Head of caudate nucleus (tissue), 42 donors: ENCODE results near the gene ATP6V0B.

Experiments
- DNase-seq, 42 donors: peaks; one replicate each; pipeline versions ENCODE4 v3.0.0 to v3.0.0-alpha.2; 2020 to 2021; ENCODE audit warnings: mixed read lengths in 7 of 42
- intact Hi-C: fragments of 100-400 bp; cut with DNase I; formaldehyde crosslinking; loops from one replicate; pipeline ENCODE4 v1.15.0; 2022

Gene ATP6V0B

DNA sequence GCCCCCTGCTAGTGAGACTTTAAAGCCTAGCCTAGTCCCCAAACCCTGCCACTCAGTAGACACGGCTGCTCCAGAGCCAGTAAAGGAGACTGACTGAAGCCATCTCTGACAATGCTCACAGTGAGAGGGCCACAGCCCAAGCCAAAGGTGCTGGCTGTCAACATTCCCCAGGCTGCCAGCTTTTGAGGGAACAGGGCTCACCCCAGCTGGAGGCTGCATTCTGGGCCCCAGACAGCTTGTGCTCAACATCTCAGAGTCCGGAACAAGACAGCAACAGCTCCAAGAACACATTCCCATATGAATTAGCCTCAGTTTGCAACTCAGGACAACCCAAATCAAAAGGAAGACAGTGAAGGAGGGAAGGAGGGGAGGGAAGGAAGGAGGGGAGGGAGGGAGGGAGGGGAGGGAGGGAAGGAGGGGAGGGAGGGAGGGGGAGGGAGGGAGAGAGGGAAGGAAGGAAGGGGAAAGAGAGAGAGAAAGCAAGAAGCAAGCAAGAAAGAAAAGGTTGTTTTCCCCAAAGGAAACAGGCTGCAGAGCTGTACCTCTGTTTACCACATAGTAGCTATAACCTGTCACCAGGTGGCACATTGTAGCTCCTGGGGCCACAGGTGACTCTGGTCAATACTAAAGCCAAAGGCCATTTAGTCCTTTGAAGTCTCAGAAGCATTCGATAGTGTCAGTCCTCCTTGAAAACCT lies 35.7 kb upstream of the ATP6V0B start:
- intact Hi-C loops: loop anchor here (10.0 kb wide), 2 partner anchors 96 to 414 kb away; partner anchors contain the start of gene SLC6A9
- peak in 7 of 42 donors; percentile 22 to 63 (median 48) for DNase-seq

- intact Hi-C loops: no loop called here
- no peak for DNase-seq
Measured at GRCh38 chr1:43942411-43942810, 32.3 kb upstream of the ATP6V0B start.

GRCh38 chr1:43944860-43945259 lies 29.9 kb upstream of the ATP6V0B start:
- DNase-seq: no peak
- intact Hi-C loops: no loop called here

DNA sequence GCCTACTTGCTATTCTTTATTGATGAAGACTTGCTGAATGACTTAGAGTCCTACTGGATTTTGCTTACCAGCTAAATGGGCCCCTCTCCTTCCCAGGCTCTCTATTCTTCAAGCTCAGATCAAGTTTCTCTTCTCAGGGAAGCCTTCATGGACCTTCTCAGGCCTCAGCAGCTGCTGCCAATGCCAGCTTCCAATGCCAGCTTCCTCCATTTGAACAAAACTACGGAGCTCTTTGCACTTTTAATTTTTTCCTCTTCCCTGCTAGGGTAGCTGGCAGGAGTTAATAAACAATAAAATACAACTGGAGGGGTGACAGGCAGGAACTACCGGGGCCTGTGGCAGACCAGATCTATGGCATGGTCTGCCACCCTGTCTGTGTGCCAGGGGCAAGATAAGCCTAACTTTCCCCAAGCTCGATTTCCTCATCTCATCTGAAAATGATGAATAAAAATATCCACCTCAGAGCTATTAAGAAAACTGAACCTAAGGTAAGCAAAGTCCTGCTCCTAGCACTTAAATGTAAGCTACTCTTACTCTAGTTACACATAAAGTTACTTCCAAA lies 29.0 kb upstream of the ATP6V0B start:
- intact Hi-C loops: loop anchor here (1.0 kb wide), 1 partner anchor 29 kb away; the partner anchor contains the start of gene ATP6V0B
- DNase-seq: peak in 2 of 42 donors; percentile 17 to 38

DNA sequence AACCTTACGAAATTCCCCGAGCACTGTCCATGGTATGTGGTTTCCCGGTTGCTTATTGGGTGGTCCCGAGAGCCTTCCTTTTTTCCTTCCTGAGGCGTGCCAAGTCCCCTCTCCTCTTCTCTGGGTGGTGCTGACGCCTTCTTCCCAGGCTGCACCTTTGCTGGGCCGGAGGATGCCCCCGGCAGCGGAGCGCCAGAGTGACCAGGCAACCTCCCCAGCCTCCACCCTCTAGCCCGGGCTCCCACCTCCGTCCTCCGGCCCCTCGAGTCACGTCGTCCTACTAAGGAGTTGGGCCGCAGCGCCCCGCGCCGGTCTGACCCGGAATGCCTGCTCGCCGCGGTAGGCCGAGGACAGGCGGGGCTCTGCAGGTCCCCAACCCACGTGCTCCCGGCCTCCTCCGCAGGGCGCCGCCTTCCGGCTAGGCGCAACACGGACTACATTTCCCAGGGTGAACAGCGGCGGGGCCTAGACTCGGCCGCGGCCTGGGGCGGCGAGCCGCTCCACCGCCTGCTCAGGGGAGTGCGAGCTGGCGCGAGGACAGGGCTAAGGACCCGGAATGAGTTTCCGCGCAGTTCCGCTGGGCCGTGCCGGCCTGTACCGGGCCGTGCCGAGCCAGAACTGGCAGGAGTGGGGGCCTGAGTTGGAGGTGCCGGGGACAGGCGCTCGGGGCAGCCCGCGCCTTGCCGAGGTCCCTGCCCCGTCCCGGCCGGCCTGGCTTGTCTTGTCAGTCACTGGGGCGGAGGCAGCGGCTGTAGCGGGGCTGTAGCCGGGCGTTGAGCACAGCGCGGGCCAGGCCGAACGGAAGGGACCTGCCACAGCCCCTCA lies 28.3 kb upstream of the ATP6V0B start, which contains the start of gene IPO13:
TSS of gene IPO13 (plus strand) at position 715 of the 825 bp plus-strand sequence. CDS start 651 bp downstream, outside the sequence.
- peak; percentile 93 to 99 (median 98) for DNase-seq
- intact Hi-C loops: loop anchor here (1.0 kb wide), 1 partner anchor 28 kb away; the partner anchor contains the start of gene ATP6V0B

- intact Hi-C loops: no loop called here
- DNase-seq: peak in 1 of 42 donors; percentile 40
Measured at GRCh38 chr1:43947061-43947873, 27.5 kb upstream of the ATP6V0B start.

DNA sequence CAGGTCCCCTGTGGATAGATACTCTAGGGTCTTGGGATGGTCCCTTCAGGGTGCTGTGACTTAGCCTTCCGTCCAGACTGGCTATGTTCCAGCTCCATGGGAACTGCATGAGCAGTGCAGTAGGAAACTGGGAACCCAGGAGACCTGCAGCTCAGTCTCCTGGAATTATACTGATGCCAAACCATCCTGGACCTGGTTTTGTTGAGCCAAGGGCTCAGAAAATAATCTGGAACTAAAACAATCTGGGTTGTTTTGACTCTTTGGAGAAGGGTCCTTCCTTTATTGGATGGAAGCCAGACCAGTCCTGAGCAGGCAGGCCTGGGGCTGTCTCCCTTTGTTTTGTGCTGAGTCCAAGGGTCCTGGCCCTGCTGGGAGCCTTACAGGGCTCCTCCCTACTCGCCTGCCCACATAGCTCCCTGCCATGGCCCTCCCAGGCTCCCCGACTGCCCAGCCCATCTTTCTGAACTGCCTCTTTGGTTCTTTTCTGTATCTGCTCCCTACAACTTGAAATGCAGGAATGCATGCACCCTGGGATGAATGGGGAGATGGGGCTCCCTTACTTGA lies 26.8 kb upstream of the ATP6V0B start:
- peak in 3 of 42 donors; percentile 39 to 62 (median 42) for DNase-seq
- intact Hi-C loops: no loop called here

DNA sequence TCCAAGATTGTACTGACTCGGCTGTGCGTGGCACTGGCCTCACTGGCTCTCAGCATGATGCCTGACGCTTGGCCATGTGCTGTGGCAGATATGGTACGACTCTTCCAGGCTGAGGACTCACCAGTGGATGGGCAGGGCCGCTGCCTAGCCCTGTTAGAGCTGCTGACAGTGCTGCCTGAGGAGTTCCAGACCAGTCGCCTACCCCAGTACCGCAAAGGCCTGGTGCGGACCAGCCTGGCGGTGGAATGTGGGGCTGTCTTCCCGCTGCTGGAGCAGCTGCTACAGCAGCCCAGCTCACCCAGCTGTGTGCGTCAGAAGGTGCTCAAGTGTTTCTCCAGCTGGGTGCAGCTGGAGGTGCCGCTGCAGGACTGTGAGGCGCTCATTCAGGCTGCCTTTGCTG lies 25.1 kb upstream of the ATP6V0B start:
- intact Hi-C loops: no loop called here

GRCh38 chr1:43951021-43951985 lies 23.5 kb upstream of the ATP6V0B start:
- intact Hi-C loops: no loop called here
- no peak for DNase-seq

More for the DNA sequence above, 25.1 kb upstream of the ATP6V0B start:
- DNase-seq: peak in 2 of 42 donors; percentile 50

GRCh38 chr1:43952731-43953346 lies 21.9 kb upstream of the ATP6V0B start:
- DNase-seq: peak in 30 of 42 donors; percentile 29 to 81 (median 56)
- intact Hi-C loops: no loop called here

DNA sequence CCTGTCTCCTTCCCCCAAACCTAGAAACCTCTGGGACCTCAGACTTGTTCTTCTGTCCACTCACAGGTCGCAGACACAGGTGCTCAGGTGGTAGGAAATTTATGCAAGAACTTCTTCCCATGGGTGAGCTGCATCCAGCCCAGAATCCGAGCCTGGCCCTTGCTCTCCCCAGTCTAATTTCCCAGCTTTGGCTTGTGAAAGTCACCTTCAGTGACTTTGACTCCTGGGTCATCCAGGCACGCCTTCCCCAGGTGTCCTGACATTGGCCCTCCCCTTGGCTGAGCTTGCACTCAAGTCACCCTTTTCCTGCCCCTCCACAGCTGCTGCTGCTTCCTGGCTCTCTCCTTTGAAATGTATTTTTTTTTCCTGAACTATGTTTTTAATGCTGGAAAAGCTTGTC lies 21.4 kb upstream of the ATP6V0B start:
- intact Hi-C loops: no loop called here
- peak in 1 of 42 donors; percentile 35 for DNase-seq

- intact Hi-C loops: no loop called here
Measured at GRCh38 chr1:43954036-43954435, 20.7 kb upstream of the ATP6V0B start.

GRCh38 chr1:43956234-43956633 lies 18.5 kb upstream of the ATP6V0B start:
- intact Hi-C loops: no loop called here
- DNase-seq: no peak

More at GRCh38 chr1:43954036-43954435, 20.7 kb upstream of the ATP6V0B start:
- peak; percentile 73 to 95 (median 88) for DNase-seq

DNA sequence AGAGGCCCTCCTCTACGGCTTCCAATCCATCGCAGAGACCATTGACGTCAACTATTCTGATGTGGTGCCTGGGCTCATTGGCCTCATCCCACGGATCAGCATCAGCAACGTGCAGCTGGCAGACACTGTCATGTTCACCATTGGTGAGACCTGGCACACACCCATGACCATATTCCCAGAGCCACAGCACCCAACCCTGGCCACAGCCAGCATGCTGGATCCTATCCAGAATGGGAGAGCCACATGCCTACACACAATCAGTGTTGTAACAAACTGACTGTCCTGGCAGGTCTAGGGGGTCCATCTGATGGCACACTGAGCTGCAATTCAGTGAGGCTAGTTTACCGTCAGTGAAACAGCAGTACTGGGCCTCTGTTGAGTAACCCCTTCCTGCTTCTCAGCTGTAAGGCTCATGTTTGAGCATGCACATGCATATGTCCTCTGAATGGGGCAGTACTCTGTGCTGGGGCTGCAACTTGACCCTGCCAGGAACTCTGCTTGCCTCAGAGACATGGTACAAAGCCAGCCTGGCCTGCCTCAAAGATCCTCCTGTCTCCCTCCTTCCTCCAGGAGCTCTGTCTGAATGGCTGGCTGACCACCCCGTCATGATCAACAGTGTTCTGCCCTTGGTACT lies 17.2 kb upstream of the ATP6V0B start:
- DNase-seq: peak in 1 of 42 donors; percentile 64
- intact Hi-C loops: no loop called here

DNA sequence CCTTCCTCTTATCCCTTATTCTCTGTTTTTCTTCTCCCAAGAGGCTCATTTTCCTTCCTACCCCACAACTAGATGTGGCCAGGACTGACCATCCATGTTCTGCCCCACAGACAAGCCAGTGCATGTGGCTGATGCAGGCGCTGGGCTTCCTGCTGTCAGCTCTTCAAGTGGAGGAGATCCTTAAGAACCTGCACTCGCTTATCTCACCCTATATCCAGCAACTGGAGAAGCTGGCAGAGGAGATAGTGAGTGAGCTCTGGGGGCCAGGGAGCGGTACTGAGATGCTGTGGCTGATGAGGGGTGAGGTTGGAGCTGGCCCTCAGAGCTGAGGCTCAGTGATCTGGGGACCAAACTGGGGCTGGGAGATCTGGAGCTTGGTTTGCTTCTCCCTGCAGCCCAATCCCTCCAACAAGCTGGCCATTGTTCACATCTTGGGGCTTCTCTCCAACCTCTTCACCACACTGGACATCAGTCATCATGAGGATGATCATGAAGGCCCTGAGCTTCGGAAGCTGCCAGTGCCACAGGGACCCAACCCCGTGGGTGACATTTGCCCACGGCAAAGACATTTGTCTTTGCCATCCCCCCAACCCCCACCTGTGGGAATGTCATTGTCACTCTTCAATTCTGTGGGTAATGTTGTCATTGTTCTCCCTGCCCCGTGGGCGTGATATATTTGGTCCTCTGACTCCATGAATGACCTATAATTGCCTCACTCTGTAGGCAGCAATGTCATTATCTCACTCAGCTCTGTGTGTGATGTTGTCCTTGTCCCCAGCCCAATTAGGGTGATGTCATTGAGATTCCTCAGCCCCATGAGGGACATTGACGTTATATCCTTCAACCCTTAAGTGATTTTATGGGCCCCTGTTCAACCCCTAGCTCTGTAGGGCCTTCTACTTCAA lies 16.2 kb upstream of the ATP6V0B start:
- intact Hi-C loops: no loop called here
- DNase-seq: peak in 7 of 42 donors; percentile 35 to 75 (median 44)
